Endothelial cell of umbilical vein (primary cell): ENCODE results near the gene JADE3. TPM values are rescaled to one million over a fixed set of nuclear protein-coding genes. Genes with fewer than 3 reads are reported as not detected.
A peak's percentile ranks its signal among the peaks of the same experiment; 100 is the strongest.

Experiments used
- BruUV-seq: library from RNA; stranded (reverse); fragments of 400-500 nt; replicated peaks from 2 replicates; lab custom pipeline; 2021; lab: Mats Ljungman, UMichigan
- CTCF ChIA-PET: fragments of 300-600, 350-600 bp; sonication (Branson Sonifier 250); formaldehyde crosslinking; loops from one replicate; lab custom pipeline; 2021; ENCODE audit warnings: antibody characterized with exemption, inconsistent platforms; lab: Charles Lee
- POLR2A ChIA-PET: fragments of 300-600, 350-600 bp; sonication (Branson Sonifier 250); formaldehyde crosslinking; loops from one replicate; lab custom pipeline; 2021; ENCODE audit warnings: antibody characterized with exemption, inconsistent platforms; lab: Charles Lee
- DNase-seq: peaks from one replicate; pipeline ENCODE4 v3.0.0-alpha.2; 2011; ENCODE audit warnings: low read depth, low spot score
- FAIRE-seq: peaks from 2 replicates; lab custom pipeline; 2011; peaks lifted over from hg19 to GRCh38; lab: Jason Lieb, UNC
- H2AFZ ChIP-seq: 2 replicates; pipeline ENCODE4 v1.6.0; 2012; ENCODE audit warnings: low read depth, low read length, control low read depth, inconsistent platforms
- H3K27ac ChIP-seq: 2 replicates; pipeline ENCODE4 v1.5.1; 2011; ENCODE audit warnings: low read depth, mild to moderate bottlenecking, control low read depth, low read length, moderate library complexity; ENCODE audit not compliant: insufficient read depth
- H3K27me3 ChIP-seq, 2 experiments: 2 replicates each; pipeline versions ENCODE4 v1.6.0 to v1.6.1; 2011; ENCODE audit warnings: low read length in 2 of 2, mixed read lengths in 1 of 2; ENCODE audit not compliant: control insufficient read depth in 2 of 2, insufficient read depth in 2 of 2
- H3K36me3 ChIP-seq, 2 experiments: 2 replicates in 1 of 2; 3 replicates in 1 of 2; pipeline ENCODE4 v1.5.1; 2011; ENCODE audit warnings: low read length in 2 of 2, mild to moderate bottlenecking in 1 of 2, moderate library complexity in 1 of 2; ENCODE audit not compliant: control insufficient read depth in 2 of 2, insufficient read depth in 2 of 2; ENCODE audit errors: extremely low read depth in 1 of 2
- H3K4me1 ChIP-seq: 3 replicates; pipeline ENCODE4 v1.5.1; 2011; ENCODE audit warnings: mild to moderate bottlenecking, low read length; ENCODE audit not compliant: control insufficient read depth, insufficient read depth; ENCODE audit errors: extremely low read depth
- H3K4me2 ChIP-seq: 2 replicates; pipeline ENCODE4 v1.6.1; 2011; ENCODE audit warnings: low read length, control low read depth, mixed read lengths; ENCODE audit not compliant: insufficient read depth
- H3K4me3 ChIP-seq, 3 experiments: fragments of 200-600 bp in 1 of 3; sonication (generic), shearing (Covaris generic) in 1 of 3; replicated peaks in 1 of 3; 2 replicates each; pipeline ENCODE4 v1.5.1; 2011 to 2016; ENCODE audit warnings: control low read depth in 3 of 3, low read length in 3 of 3, mild to moderate bottlenecking in 2 of 3, inconsistent platforms in 1 of 3, low read depth in 1 of 3, moderate library complexity in 1 of 3; ENCODE audit not compliant: insufficient read depth in 1 of 3
- H3K79me2 ChIP-seq: 2 replicates; pipeline ENCODE4 v1.6.0; 2012; ENCODE audit warnings: low read length, inconsistent platforms; ENCODE audit not compliant: control insufficient read depth, insufficient read depth
- H3K9ac ChIP-seq: replicated peaks from 2 replicates; pipeline ENCODE3; 2011; ENCODE audit warnings: low read length, control low read depth; ENCODE audit not compliant: insufficient read depth; ENCODE audit errors: extremely low read depth
- H3K9me1 ChIP-seq: replicated peaks from 3 replicates; pipeline ENCODE4 v1.6.0; 2011; ENCODE audit warnings: mild to moderate bottlenecking, low read length; ENCODE audit not compliant: control insufficient read depth, insufficient read depth; ENCODE audit errors: extremely low read depth
- H3K9me3 ChIP-seq: replicated peaks from 2 replicates; pipeline ENCODE4 v1.5.1; 2012; ENCODE audit warnings: low read length, inconsistent platforms; ENCODE audit not compliant: control insufficient read depth, insufficient read depth
- H4K20me1 ChIP-seq: replicated peaks from 2 replicates; pipeline ENCODE3; 2011; ENCODE audit warnings: mild to moderate bottlenecking, low read length; ENCODE audit not compliant: control insufficient read depth, insufficient read depth; ENCODE audit errors: extremely low read depth
- EZH2 ChIP-seq: IDR thresholded peaks from 2 replicates; pipeline ENCODE4 v1.6.1; 2012; ENCODE audit warnings: borderline replicate concordance, low read depth, mild to moderate bottlenecking, moderate library complexity, low read length, inconsistent platforms; ENCODE audit not compliant: severe bottlenecking
- FOS ChIP-seq: IDR thresholded peaks from 2 replicates; pipeline ENCODE4 v1.6.1; 2011; ENCODE audit warnings: mild to moderate bottlenecking, low read length, moderate library complexity, borderline replicate concordance; ENCODE audit not compliant: insufficient read depth
- GATA2 ChIP-seq: IDR thresholded peaks from 2 replicates; pipeline ENCODE4 v1.7.0; 2011; ENCODE audit warnings: low read depth, mild to moderate bottlenecking, moderate library complexity, mixed read lengths, low read length; ENCODE audit not compliant: insufficient read length, insufficient read depth
- MYC ChIP-seq: IDR thresholded peaks from one replicate; pipeline ENCODE4 v1.6.1; 2011; ENCODE audit warnings: mild to moderate bottlenecking, low read depth, low read length
- POLR2A ChIP-seq: IDR thresholded peaks from 2 replicates; pipeline ENCODE4 v1.6.1; 2012; ENCODE audit warnings: low read depth, mild to moderate bottlenecking, control low read depth, low read length
- POLR2AphosphoS5 ChIP-seq: IDR thresholded peaks from 2 replicates; pipeline ENCODE4 v1.6.1; 2012; ENCODE audit warnings: low read depth, mild to moderate bottlenecking, control low read depth, low read length, moderate library complexity; ENCODE audit not compliant: insufficient read depth
- dilution Hi-C: fragments of 300-500 bp; cut with MboI; formaldehyde crosslinking; loops from one replicate; pipeline ENCODE4 v1.15.0; 2019; ENCODE audit warnings: low sequenced_read_pairs; ENCODE audit not compliant: extremely low pct_ligation_motif_present
- intact Hi-C: fragments of 100-400 bp; cut with micrococcal nuclease; formaldehyde crosslinking; loops from one replicate; pipeline ENCODE4 v1.10.0; 2022
- polyA plus RNA-seq, 4 experiments: library from polyadenylated mRNA; depleted of rRNA in 3 of 4; stranded (reverse) in 3 of 4; unstranded in 1 of 4; fragments of >200 nt; gene quantifications; 2 replicates each; pipeline versions ENCODE4 v1.2.1 to v1.2.3, GENCODE V29; 2011 to 2012; ENCODE audit warnings: missing spikeins in 1 of 4
- total RNA-seq: library from RNA; stranded (reverse); gene quantifications from 2 replicates; pipeline ENCODE4 v1.2.3, GENCODE V29; 2021
- TF ChIP-seq, protein P1 (sequence below), 2 donors: IDR thresholded peaks; 1 replicate in 1 of 2; 2 replicates in 1 of 2; pipeline ENCODE4 v1.5.1; 2011; ENCODE audit warnings: low read length in 2 of 2, mild to moderate bottlenecking in 2 of 2, moderate library complexity in 2 of 2, control low read depth in 1 of 2, inconsistent platforms in 1 of 2, low read depth in 1 of 2; ENCODE audit not compliant: insufficient read depth in 1 of 2; ENCODE audit errors: extremely low read depth in 1 of 2

Gene JADE3
- total and polyA plus RNA-seq, 2 donors (not counting 3 experiments of a cell fraction or from before 2014, with no cell fraction given), result 4.9 to 18.4 TPM

DNA sequence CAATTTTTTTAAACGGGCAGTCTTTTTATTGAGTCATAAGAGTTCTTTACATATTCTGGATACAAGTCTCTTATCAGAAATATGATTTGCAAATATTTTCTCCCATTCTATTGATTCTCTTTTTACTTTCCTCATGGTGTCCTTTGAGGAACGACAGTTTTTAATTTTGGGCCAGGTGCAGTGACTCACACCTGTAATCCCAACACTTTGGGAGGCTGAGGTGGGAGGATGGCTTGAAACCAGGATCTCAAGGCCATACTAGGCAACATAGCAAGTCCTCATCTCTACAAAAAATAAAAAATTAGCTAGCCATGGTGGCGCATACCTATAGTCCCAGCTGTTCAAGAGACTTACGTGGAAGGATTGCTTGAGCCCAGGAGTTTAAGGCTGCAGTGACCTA lies 99.9 kb downstream of the JADE3 start:
- Histone ChIP-seq H2AFZ (no peak overlapping the region), H3K36me3 (no peaks in the 10 kb centered on the region), H4K20me1 (no peaks in the 10 kb centered on the region), H3K9me1 (no peaks in the 10 kb centered on the region), H3K9me3 (no peaks in the 10 kb centered on the region), H3K27ac (no peak overlapping the region), H3K4me2 (no peak overlapping the region), H3K9ac (no peak overlapping the region), H3K79me2 (no peaks in the 10 kb centered on the region), H3K27me3 (no peaks in the 10 kb centered on the region), H3K4me3 (no peak overlapping the region), H3K4me1 (no peaks in the 10 kb centered on the region)
- ChIA-PET POLR2A (no interaction called here), CTCF (no interaction called here)
- FAIRE-seq (peak; percentile 54), DNase-seq (no peak)
- TF ChIP-seq FOS (no peak), POLR2A (no peak), GATA2 (no peak), POLR2AphosphoS5 (no peak), EZH2 (no peak), MYC (no peak)
- TF ChIP-seq, protein P1, sequence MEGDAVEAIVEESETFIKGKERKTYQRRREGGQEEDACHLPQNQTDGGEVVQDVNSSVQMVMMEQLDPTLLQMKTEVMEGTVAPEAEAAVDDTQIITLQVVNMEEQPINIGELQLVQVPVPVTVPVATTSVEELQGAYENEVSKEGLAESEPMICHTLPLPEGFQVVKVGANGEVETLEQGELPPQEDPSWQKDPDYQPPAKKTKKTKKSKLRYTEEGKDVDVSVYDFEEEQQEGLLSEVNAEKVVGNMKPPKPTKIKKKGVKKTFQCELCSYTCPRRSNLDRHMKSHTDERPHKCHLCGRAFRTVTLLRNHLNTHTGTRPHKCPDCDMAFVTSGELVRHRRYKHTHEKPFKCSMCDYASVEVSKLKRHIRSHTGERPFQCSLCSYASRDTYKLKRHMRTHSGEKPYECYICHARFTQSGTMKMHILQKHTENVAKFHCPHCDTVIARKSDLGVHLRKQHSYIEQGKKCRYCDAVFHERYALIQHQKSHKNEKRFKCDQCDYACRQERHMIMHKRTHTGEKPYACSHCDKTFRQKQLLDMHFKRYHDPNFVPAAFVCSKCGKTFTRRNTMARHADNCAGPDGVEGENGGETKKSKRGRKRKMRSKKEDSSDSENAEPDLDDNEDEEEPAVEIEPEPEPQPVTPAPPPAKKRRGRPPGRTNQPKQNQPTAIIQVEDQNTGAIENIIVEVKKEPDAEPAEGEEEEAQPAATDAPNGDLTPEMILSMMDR (IDR thresholded peaks at IDR 0.05; ENCODE audit: extremely low read depth in 1 of 2, insufficient read depth in 1 of 2, low read depth in 1 of 2, low read length in 2 of 2), result no peak
- intact Hi-C loops, result no loop called here
- dilution Hi-C loops, result no loop called here
- no TSS peak for BruUV-seq
